ENCODE results near the gene TXNDC17.

- TF ChIP-seq CTCF (conservative IDR thresholded peaks at IDR 0.05 in 1 of 2, IDR thresholded peaks at IDR 0.05 in 1 of 2; ENCODE audit: low read depth in 1 of 2, low read length in 2 of 2) = no peak
- TF ChIP-seq EZH2 (IDR thresholded peaks at IDR 0.05; ENCODE audit: low read length, missing control alignments) = no peak
Measured at GRCh38 chr17:6666557-6666956, 25.7 kb downstream of the TXNDC17 start.

Data from fibroblast of lung (primary cell).